ENCODE results near the gene MUC2. TPM values are rescaled to one million over a fixed set of nuclear protein-coding genes. Genes with fewer than 3 reads are reported as not detected.

Gene MUC2
- total RNA-seq, 1 donor from 2014 or later, result not detected

DNA sequence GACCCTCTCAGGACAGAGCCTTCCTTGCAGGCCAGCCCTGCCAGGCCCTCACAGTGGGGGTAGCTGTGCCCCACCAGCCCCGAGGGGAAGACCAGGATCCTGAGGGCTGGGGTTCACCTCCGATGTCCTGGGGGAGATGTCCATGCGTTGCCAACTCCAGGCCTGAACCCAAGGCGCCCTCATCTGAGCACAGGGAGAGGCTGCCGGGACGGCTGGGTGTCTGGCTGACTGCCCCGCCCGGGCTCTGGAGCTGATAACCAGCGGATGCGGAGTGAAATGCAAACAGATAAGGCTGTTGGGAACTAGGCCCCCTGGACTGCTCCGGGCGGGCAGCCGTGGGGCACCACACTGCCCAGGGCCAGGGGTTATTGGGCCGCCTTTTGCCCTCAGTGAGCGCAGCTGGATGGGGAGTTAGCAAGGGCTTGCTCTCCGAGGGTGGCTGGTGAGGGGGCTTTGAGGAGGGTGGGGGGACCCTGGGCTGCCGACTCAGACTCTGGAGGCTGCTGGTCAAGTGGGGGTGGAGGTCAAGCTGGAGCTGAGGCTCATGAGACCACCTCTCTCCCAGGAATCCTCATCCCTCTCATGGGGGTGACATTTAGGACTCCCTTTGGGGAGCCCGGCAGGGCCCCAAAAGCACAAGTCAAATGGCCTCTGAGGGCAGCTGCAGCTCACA lies 32.6 kb upstream of the MUC2 start:
- FAIRE-seq, result no peak
- Histone ChIP-seq H3K4me2 (ENCODE audit: low read length) (no peak overlapping the region), H3K9ac (ENCODE audit: low read length) (no peak overlapping the region), H2AFZ (ENCODE audit: low read depth, low read length) (no peak overlapping the region), H3K79me2 (ENCODE audit: insufficient read depth, low read length) (no peaks in the 10 kb centered on the region), H3K27me3 (ENCODE audit: insufficient read depth, low read length) (no peaks in the 10 kb centered on the region), H4K20me1 (ENCODE audit: insufficient read depth, low read length) (no peaks in the 10 kb centered on the region), H3K27ac (ENCODE audit: low read depth, low read length) (no peak overlapping the region), H3K4me3 (ENCODE audit: insufficient read depth, low read depth, low read length) (no peak overlapping the region), H3K36me3 (ENCODE audit: insufficient read depth, low read length) (no peaks in the 10 kb centered on the region), H3K4me1 (ENCODE audit: insufficient read depth, low read length) (no peaks in the 10 kb centered on the region), H3K9me3 (ENCODE audit: insufficient read depth, low read depth, low read length) (no peaks in the 10 kb centered on the region)
- H3K4me1 Mint-ChIP-seq (ENCODE audit: low read depth, unreplicated experiment), result no peaks in the 10 kb centered on the region
- TF ChIP-seq EZH2 (IDR thresholded peaks at IDR 0.05; ENCODE audit: insufficient read depth, low read length) (no peak), CTCF (IDR thresholded peaks at IDR 0.05; ENCODE audit: insufficient read depth, low read depth, low read length) (no peak)
- no peak overlapping the region for H3K4me3 Mint-ChIP-seq (ENCODE audit: unreplicated experiment)
- H3K27ac Mint-ChIP-seq (ENCODE audit: unreplicated experiment), result no peak overlapping the region
- no peak for DNase-seq (ENCODE audit: low read depth)
- H3K36me3 Mint-ChIP-seq (ENCODE audit: low read depth, unreplicated experiment), result no peaks in the 10 kb centered on the region
- peaks cover 2% of the 10 kb centered on the region for H3K9me3 Mint-ChIP-seq (ENCODE audit: unreplicated experiment)
- H3K27me3 Mint-ChIP-seq (ENCODE audit: low read depth, unreplicated experiment), result peaks cover 18% of the 10 kb centered on the region

- Histone ChIP-seq H4K20me1 (ENCODE audit: insufficient read depth, low read length) (no peaks in the 10 kb centered on the region), H3K27me3 (ENCODE audit: insufficient read depth, low read length) (peaks cover 6% of the 10 kb centered on the region), H2AFZ (ENCODE audit: low read depth, low read length) (no peak overlapping the region), H3K4me3 (ENCODE audit: insufficient read depth, low read depth, low read length) (no peak overlapping the region), H3K36me3 (ENCODE audit: insufficient read depth, low read length) (no peaks in the 10 kb centered on the region), H3K4me2 (ENCODE audit: low read length) (no peak overlapping the region), H3K79me2 (ENCODE audit: insufficient read depth, low read length) (no peaks in the 10 kb centered on the region), H3K27ac (ENCODE audit: low read depth, low read length) (no peak overlapping the region), H3K4me1 (ENCODE audit: insufficient read depth, low read length) (no peaks in the 10 kb centered on the region), H3K9me3 (ENCODE audit: insufficient read depth, low read depth, low read length) (no peaks in the 10 kb centered on the region), H3K9ac (ENCODE audit: low read length) (no peak overlapping the region)
- no peaks in the 10 kb centered on the region for H3K4me1 Mint-ChIP-seq (ENCODE audit: low read depth, unreplicated experiment)
- no peak overlapping the region for H3K27ac Mint-ChIP-seq (ENCODE audit: unreplicated experiment)
- DNase-seq (ENCODE audit: low read depth) (no peak), FAIRE-seq (no peak)
- TF ChIP-seq CTCF (IDR thresholded peaks at IDR 0.05; ENCODE audit: insufficient read depth, low read depth, low read length) (no peak), EZH2 (IDR thresholded peaks at IDR 0.05; ENCODE audit: insufficient read depth, low read length) (no peak)
- H3K9me3 Mint-ChIP-seq (ENCODE audit: unreplicated experiment), result peaks cover 2% of the 10 kb centered on the region
- no peaks in the 10 kb centered on the region for H3K36me3 Mint-ChIP-seq (ENCODE audit: low read depth, unreplicated experiment)
- peaks cover 26% of the 10 kb centered on the region for H3K27me3 Mint-ChIP-seq (ENCODE audit: low read depth, unreplicated experiment)
- H3K4me3 Mint-ChIP-seq (ENCODE audit: unreplicated experiment), result no peak overlapping the region
These were observed 31.8 kb upstream of the MUC2 start for GRCh38 chr11:1042626-1043562.

All from astrocyte (in vitro differentiated cells and primary cell).